HEK293 (cell line): ENCODE data around the gene SLC22A31.

Experiments used
- CTCF ChIA-PET: fragments of 350-600 bp; formaldehyde crosslinking; extraction: SDS; loops from one replicate; lab custom pipeline; 2021; ENCODE audit warnings: antibody characterized with exemption; lab: Yijun Ruan, JAX
- POLR2A ChIA-PET: fragments of 300-600 bp; formaldehyde crosslinking; extraction: SDS; loops from one replicate; lab custom pipeline; 2020; ENCODE audit warnings: antibody characterized with exemption, inconsistent platforms; lab: Yijun Ruan, JAX
- H3K27ac ChIP-seq: fragments of 200-500 bp; sonication (Bioruptor generic); 2 replicates; pipeline ENCODE4 v1.5.1; 2014; ENCODE audit warnings: low read depth, low read length, control low read depth, inconsistent platforms; ENCODE audit errors: extremely low read depth
- H3K36me3 ChIP-seq, 2 experiments: fragments of 200-500 bp in 1 of 2; sonication (Bioruptor generic) in 1 of 2; 1 replicate in 1 of 2; 2 replicates in 1 of 2; pipeline ENCODE4 v1.5.1; 2014 to 2017; ENCODE audit warnings: inconsistent platforms in 2 of 2, low read length in 2 of 2; ENCODE audit not compliant: control insufficient read depth in 2 of 2, insufficient read depth in 1 of 2
- H3K4me1 ChIP-seq: fragments of 200-500 bp; sonication (Bioruptor generic); 2 replicates; pipeline ENCODE4 v1.5.1; 2014; ENCODE audit warnings: mild to moderate bottlenecking, low read length, inconsistent platforms; ENCODE audit not compliant: control insufficient read depth, insufficient read depth
- H3K4me3 ChIP-seq: 2 replicates; pipeline ENCODE4 v1.5.1; 2011; ENCODE audit warnings: low read depth, mild to moderate bottlenecking, control low read depth, low read length, moderate library complexity
- H3K9me3 ChIP-seq: fragments of 200-500 bp; sonication (Bioruptor generic); 2 replicates; pipeline ENCODE4 v1.5.1; 2014; ENCODE audit warnings: low read depth, low read length, inconsistent platforms; ENCODE audit not compliant: control insufficient read depth, insufficient read depth
- GLI4 ChIP-seq: fragments of 450-650 bp; formaldehyde crosslinking; IDR thresholded peaks from 2 replicates; pipeline ENCODE4 v1.5.1; 2016; ENCODE audit warnings: missing biosample characterization, missing genetic modification characterization
- GLIS1 ChIP-seq: fragments of 450-650 bp; formaldehyde crosslinking; IDR thresholded peaks from 2 replicates; pipeline ENCODE4 v1.5.1; 2016; ENCODE audit warnings: missing biosample characterization, missing genetic modification characterization
- HOXD13 ChIP-seq: sonication (generic); formaldehyde crosslinking; IDR thresholded peaks from 2 replicates; pipeline ENCODE4 v1.8.0; 2022; ENCODE audit warnings: missing genetic modification reagents, borderline replicate concordance
- MYNN ChIP-seq: fragments of 450-650 bp; formaldehyde crosslinking; IDR thresholded peaks from 2 replicates; pipeline ENCODE4 v1.5.1; 2016; ENCODE audit warnings: missing biosample characterization, missing genetic modification characterization, borderline replicate concordance
- MZF1 ChIP-seq: fragments of 450-650 bp; formaldehyde crosslinking; IDR thresholded peaks from 2 replicates; pipeline ENCODE4 v1.5.1; 2017; ENCODE audit warnings: missing biosample characterization, missing genetic modification characterization, borderline replicate concordance
- PRDM6 ChIP-seq: fragments of 450-650 bp; formaldehyde crosslinking; IDR thresholded peaks from 2 replicates; pipeline ENCODE4 v1.5.1; 2017; ENCODE audit warnings: missing biosample characterization, missing genetic modification characterization
- SETDB1 ChIP-seq: IDR thresholded peaks from one replicate; pipeline ENCODE4 v1.6.1; 2017; ENCODE audit warnings: mild to moderate bottlenecking, low read length, moderate library complexity, mixed read lengths; ENCODE audit not compliant: insufficient read length
- TRIM28 ChIP-seq: IDR thresholded peaks from 2 replicates; pipeline ENCODE4 v1.6.1; 2011; ENCODE audit warnings: low read length, control low read depth, borderline replicate concordance
- ZBTB10 ChIP-seq: fragments of 450-650 bp; formaldehyde crosslinking; IDR thresholded peaks from 2 replicates; pipeline ENCODE4 v1.5.1; 2016; ENCODE audit warnings: missing biosample characterization, missing genetic modification characterization
- ZBTB17 ChIP-seq: fragments of 450-650 bp; formaldehyde crosslinking; IDR thresholded peaks from 2 replicates; pipeline ENCODE4 v1.5.1; 2016; ENCODE audit warnings: missing biosample characterization, missing genetic modification characterization
- ZBTB21 ChIP-seq: fragments of 450-650 bp; formaldehyde crosslinking; IDR thresholded peaks from 2 replicates; pipeline ENCODE4 v1.5.1; 2017; ENCODE audit warnings: missing biosample characterization, missing genetic modification characterization
- ZNF138 ChIP-seq: fragments of 450-650 bp; formaldehyde crosslinking; IDR thresholded peaks from 2 replicates; pipeline ENCODE4 v1.5.1; 2016; ENCODE audit warnings: missing biosample characterization, missing genetic modification characterization, borderline replicate concordance
- ZNF146 ChIP-seq: fragments of 450-650 bp; formaldehyde crosslinking; IDR thresholded peaks from 2 replicates; pipeline ENCODE4 v1.5.1; 2016; ENCODE audit warnings: missing biosample characterization, missing genetic modification characterization
- ZNF175 ChIP-seq: fragments of 450-650 bp; formaldehyde crosslinking; IDR thresholded peaks from 2 replicates; pipeline ENCODE4 v1.5.1; 2016; ENCODE audit warnings: missing biosample characterization, missing genetic modification characterization
- ZNF548 ChIP-seq: fragments of 450-650 bp; formaldehyde crosslinking; IDR thresholded peaks from 2 replicates; pipeline ENCODE4 v1.5.1; 2016; ENCODE audit warnings: missing biosample characterization, missing genetic modification characterization
- ZNF560 ChIP-seq: fragments of 450-650 bp; formaldehyde crosslinking; IDR thresholded peaks from 2 replicates; pipeline ENCODE4 v1.5.1; 2017; ENCODE audit warnings: missing biosample characterization, missing genetic modification characterization, borderline replicate concordance
- ZNF580 ChIP-seq: fragments of 450-650 bp; formaldehyde crosslinking; IDR thresholded peaks from 2 replicates; pipeline ENCODE4 v1.5.1; 2016; ENCODE audit warnings: missing biosample characterization, missing genetic modification characterization
- ZNF629 ChIP-seq: fragments of 450-650 bp; formaldehyde crosslinking; IDR thresholded peaks from 2 replicates; pipeline ENCODE4 v1.5.1; 2017; ENCODE audit warnings: missing biosample characterization, missing genetic modification characterization
- ZNF639 ChIP-seq: fragments of 450-650 bp; formaldehyde crosslinking; IDR thresholded peaks from 2 replicates; pipeline ENCODE4 v1.5.1; 2016; ENCODE audit warnings: missing biosample characterization, missing genetic modification characterization
- ZNF677 ChIP-seq: fragments of 450-650 bp; IDR thresholded peaks from 2 replicates; pipeline ENCODE4 v1.5.0; 2018; ENCODE audit warnings: missing biosample characterization, mild to moderate bottlenecking, missing genetic modification characterization, moderate library complexity
- ZNF747 ChIP-seq: fragments of 450-650 bp; formaldehyde crosslinking; IDR thresholded peaks from 2 replicates; pipeline ENCODE4 v1.5.1; 2016; ENCODE audit warnings: missing biosample characterization, missing genetic modification characterization
- ZSCAN18 ChIP-seq: fragments of 450-650 bp; formaldehyde crosslinking; IDR thresholded peaks from 2 replicates; pipeline ENCODE4 v1.5.1; 2016; ENCODE audit warnings: missing biosample characterization, missing genetic modification characterization

Gene SLC22A31

GRCh38 chr16:89161763-89162713 is 38.3 kb downstream of the SLC22A31 start:
- ChIA-PET POLR2A (no interaction called here), CTCF (no interaction called here)
- Histone ChIP-seq H3K9me3 (no peaks in the 10 kb centered on the region), H3K4me3 (no peak overlapping the region), H3K4me1 (no peaks in the 10 kb centered on the region; the same call in 1 of the 2 replicates), H3K27ac (no peak overlapping the region), H3K36me3 (no peaks in the 10 kb centered on the region)
- TF ChIP-seq TRIM28, result no peak
- no peak for TF ChIP-seq GLI4 (tag by site-specific recombination)
- no peak for TF ChIP-seq MZF1 (tag by site-specific recombination)
- TF ChIP-seq ZBTB21 (tag by site-specific recombination), result no peak
- TF ChIP-seq ZNF548 (tag by site-specific recombination), result no peak
- no peak for TF ChIP-seq ZNF146

- Histone ChIP-seq H3K9me3 (no peaks in the 10 kb centered on the region), H3K27ac (no peak overlapping the region), H3K4me1 (no peaks in the 10 kb centered on the region), H3K4me3 (no peak overlapping the region), H3K36me3 (no peaks in the 10 kb centered on the region)
- ChIA-PET POLR2A (interaction anchor here (0.6 kb wide), 1 partner anchor 20 kb away, joined by 3 read pairs; no protein-coding TSS in a partner anchor), CTCF (no interaction called here)
- TF ChIP-seq SETDB1, result no peak
- TF ChIP-seq ZNF747 (tag by site-specific recombination), result no peak
- no peak for TF ChIP-seq ZNF580 (tag by site-specific recombination)
- TF ChIP-seq PRDM6 (tag by site-specific recombination), result no peak
- TF ChIP-seq ZNF629 (tag by site-specific recombination), result no peak
- no peak for TF ChIP-seq ZSCAN18 (tag by site-specific recombination)
Observed at GRCh38 chr16:89160977-89161701, 39.2 kb downstream of the SLC22A31 start.

GRCh38 chr16:89159850-89160354 is 40.4 kb downstream of the SLC22A31 start:
- H3K27ac ChIP-seq, result no peak overlapping the region
- ChIA-PET POLR2A (no interaction called here), CTCF (interaction anchor here (0.5 kb wide), 1 partner anchor 422 kb away, joined by 3 read pairs; no protein-coding TSS in a partner anchor)
- no peaks in the 10 kb centered on the region for H3K36me3 ChIP-seq
- H3K4me1 ChIP-seq, result no peaks in the 10 kb centered on the region
- H3K4me3 ChIP-seq, result no peak overlapping the region
- H3K9me3 ChIP-seq, result no peaks in the 10 kb centered on the region
- TF ChIP-seq ZBTB10 (no peak), MYNN (no peak), ZBTB17 (tag by site-specific recombination) (no peak), HOXD13 (CRISPR knock-in tag) (no peak), ZNF677 (tag by site-specific recombination) (no peak), ZNF548 (tag by site-specific recombination) (no peak), ZBTB21 (tag by site-specific recombination) (no peak), GLIS1 (no peak), ZNF175 (tag by site-specific recombination) (no peak), ZNF560 (tag by site-specific recombination) (no peak), ZNF138 (tag by site-specific recombination) (no peak), ZNF639 (tag by site-specific recombination) (no peak)
